Activated CD8-positive, alpha-beta memory T cell treated with anti-CD3 and anti-CD28 coated beads, Interleukin-2, amount 50 U/mL, for 48 hours (primary cell): Measurements from ENCODE around the gene FGF13.

Experiments used
- DNase-seq: peaks from one replicate; pipeline ENCODE4 v3.0.0-alpha.2; 2020

The FGF13 gene

GRCh38 chrX:138651494-138651893 is 60.0 kb downstream of the FGF13 start:
- DNase-seq, result no peak

DNA sequence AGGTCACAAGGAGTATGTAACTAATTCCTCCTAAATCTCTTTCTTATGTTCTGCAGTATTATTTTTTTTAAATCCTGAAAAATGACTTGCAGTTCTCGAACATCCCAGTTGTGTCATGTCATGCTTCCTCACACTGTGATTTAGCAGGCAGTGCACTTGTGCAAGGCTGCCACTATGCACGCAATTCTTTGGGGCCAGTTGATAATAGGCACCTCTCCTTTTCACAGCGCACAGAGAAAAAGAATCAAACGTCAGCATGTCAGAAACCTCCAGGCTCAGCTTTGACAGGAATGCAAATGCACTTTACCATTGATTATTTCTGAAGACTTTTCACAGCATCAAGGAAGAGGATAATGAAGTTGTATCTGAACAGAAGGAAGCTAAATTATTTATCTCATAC is 62.9 kb downstream of the FGF13 start:
- DNase-seq, result no peak

- no peak for DNase-seq
Measured at GRCh38 chrX:138638996-138639395, 72.5 kb downstream of the FGF13 start.
